Transverse colon (tissue), 3 donors: ENCODE measurements around the gene NUCB1.

Source experiments
- EP300 ChIP-seq: sonication (generic); formaldehyde crosslinking; IDR thresholded peaks from one replicate; pipeline ENCODE4 v1.6.1; 2017; ENCODE audit warnings: antibody characterized with exemption, low read depth
- POLR2A ChIP-seq: fragments of 450-650 bp; IDR thresholded peaks from one replicate; pipeline ENCODE4 v1.6.1; 2016; ENCODE audit warnings: antibody characterized with exemption, mild to moderate bottlenecking, moderate library complexity
- POLR2AphosphoS5 ChIP-seq, 3 donors: sonication (generic); formaldehyde crosslinking; IDR thresholded peaks; one replicate each; pipeline ENCODE4 v1.6.1; 2016; ENCODE audit warnings: antibody characterized with exemption in 3 of 3

GRCh38 chr19:48870048-48870447, 30.1 kb upstream of the NUCB1 start:
- no peak for TF ChIP-seq POLR2A
- no peak for TF ChIP-seq EP300
- TF ChIP-seq POLR2AphosphoS5 (IDR thresholded peaks at IDR 0.05) = no peak
